Lower leg skin (tissue), 3 donors: ENCODE measurements around the gene GNAT3.

Experiments
- POLR2A ChIP-seq, 2 donors: fragments of 450-650 bp; IDR thresholded peaks; one replicate each; pipeline ENCODE4 v1.6.1; 2016 to 2017; ENCODE audit warnings: antibody characterized with exemption in 2 of 2, mild to moderate bottlenecking in 1 of 2, moderate library complexity in 1 of 2
- TF ChIP-seq, protein P1 (sequence below), 3 donors: fragments of 450-650 bp; IDR thresholded peaks; one replicate each; pipeline ENCODE4 v1.5.1; 2016; ENCODE audit warnings: antibody characterized with exemption in 3 of 3, mild to moderate bottlenecking in 3 of 3, moderate library complexity in 2 of 3

GRCh38 chr7:80511964-80512363 lies at the start of gene GNAT3:
- TF ChIP-seq, protein P1, sequence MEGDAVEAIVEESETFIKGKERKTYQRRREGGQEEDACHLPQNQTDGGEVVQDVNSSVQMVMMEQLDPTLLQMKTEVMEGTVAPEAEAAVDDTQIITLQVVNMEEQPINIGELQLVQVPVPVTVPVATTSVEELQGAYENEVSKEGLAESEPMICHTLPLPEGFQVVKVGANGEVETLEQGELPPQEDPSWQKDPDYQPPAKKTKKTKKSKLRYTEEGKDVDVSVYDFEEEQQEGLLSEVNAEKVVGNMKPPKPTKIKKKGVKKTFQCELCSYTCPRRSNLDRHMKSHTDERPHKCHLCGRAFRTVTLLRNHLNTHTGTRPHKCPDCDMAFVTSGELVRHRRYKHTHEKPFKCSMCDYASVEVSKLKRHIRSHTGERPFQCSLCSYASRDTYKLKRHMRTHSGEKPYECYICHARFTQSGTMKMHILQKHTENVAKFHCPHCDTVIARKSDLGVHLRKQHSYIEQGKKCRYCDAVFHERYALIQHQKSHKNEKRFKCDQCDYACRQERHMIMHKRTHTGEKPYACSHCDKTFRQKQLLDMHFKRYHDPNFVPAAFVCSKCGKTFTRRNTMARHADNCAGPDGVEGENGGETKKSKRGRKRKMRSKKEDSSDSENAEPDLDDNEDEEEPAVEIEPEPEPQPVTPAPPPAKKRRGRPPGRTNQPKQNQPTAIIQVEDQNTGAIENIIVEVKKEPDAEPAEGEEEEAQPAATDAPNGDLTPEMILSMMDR (IDR thresholded peaks at IDR 0.05) = no peak
- TF ChIP-seq POLR2A (IDR thresholded peaks at IDR 0.05) = no peak
